AG10803 (cell line): Measurements from ENCODE around the gene TCERG1L.

Experiments
- DNase-seq: peaks from one replicate; pipeline ENCODE4 v3.0.0; 2010; ENCODE audit warnings: low read depth
- H3K4me3 ChIP-seq: 2 replicates; pipeline ENCODE4 v1.5.1; 2011; ENCODE audit warnings: mild to moderate bottlenecking, low read length, control low read depth
- TF ChIP-seq, protein P1 (sequence below): conservative IDR thresholded peaks from 2 replicates; pipeline ENCODE4 v1.5.1; 2011; ENCODE audit warnings: mild to moderate bottlenecking, low read length, control low read depth, inconsistent platforms

The TCERG1L gene

DNA sequence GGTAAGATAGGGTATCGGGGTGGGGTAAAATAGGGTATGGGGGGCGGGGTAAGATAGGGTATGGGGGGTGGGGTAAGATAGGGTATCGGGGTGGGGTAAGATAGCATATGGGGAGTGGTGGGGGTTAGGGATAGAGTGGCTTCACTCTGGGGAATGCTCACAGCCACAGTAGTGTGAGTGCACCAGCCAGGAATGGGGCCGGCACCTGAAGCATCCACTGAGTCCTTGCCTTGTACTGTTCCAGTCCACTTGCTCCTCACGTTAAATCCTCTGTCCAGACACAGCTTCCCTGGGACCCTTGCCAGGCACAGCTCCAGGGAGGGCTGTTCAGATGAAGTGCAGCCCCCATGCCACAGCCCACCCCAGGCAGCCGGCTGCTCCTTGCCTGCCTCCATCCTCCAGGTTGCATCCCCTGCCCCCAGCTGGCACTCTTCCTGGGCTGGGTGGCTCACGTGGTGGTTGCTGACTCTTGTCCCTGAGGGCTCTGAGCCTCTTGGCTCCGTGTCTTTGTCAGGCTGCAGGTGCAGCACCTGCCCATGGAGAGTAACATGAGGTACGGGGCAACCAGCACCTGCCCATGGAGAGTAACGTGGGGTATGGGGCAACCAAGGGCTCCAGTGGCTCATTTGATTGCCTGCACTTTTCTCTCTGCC, 268.4 kb downstream of the TCERG1L start:
- no peak for DNase-seq
- no peak overlapping the region for H3K4me3 ChIP-seq
- TF ChIP-seq, protein P1, sequence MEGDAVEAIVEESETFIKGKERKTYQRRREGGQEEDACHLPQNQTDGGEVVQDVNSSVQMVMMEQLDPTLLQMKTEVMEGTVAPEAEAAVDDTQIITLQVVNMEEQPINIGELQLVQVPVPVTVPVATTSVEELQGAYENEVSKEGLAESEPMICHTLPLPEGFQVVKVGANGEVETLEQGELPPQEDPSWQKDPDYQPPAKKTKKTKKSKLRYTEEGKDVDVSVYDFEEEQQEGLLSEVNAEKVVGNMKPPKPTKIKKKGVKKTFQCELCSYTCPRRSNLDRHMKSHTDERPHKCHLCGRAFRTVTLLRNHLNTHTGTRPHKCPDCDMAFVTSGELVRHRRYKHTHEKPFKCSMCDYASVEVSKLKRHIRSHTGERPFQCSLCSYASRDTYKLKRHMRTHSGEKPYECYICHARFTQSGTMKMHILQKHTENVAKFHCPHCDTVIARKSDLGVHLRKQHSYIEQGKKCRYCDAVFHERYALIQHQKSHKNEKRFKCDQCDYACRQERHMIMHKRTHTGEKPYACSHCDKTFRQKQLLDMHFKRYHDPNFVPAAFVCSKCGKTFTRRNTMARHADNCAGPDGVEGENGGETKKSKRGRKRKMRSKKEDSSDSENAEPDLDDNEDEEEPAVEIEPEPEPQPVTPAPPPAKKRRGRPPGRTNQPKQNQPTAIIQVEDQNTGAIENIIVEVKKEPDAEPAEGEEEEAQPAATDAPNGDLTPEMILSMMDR = no peak
